Ovary (tissue), 9 donors: ENCODE data around the gene EIF1AY. TPM values are rescaled to one million over a fixed set of nuclear protein-coding genes. Genes with fewer than 3 reads are reported as not detected.
"Not testable (repeated sequence)": the region's sequence is repeated elsewhere in the genome, so short reads cannot be mapped to it uniquely, and the experiment has no call there.

Experiments used
- DNase-seq, 5 donors: peaks; one replicate each; pipeline ENCODE4 v3.0.0-alpha.2; 2019 to 2020
- H3K27ac ChIP-seq, 2 donors: fragments of 200-600 bp; one replicate each; pipeline versions ENCODE4 v1.5.1 to v1.8.0; 2019 to 2022
- H3K27me3 ChIP-seq: fragments of 200-600 bp; one replicate; pipeline ENCODE4 v1.8.0; 2022
- H3K36me3 ChIP-seq: fragments of 200-600 bp; sonication (generic); one replicate; pipeline ENCODE4 v1.5.1; 2019
- H3K4me1 ChIP-seq: one replicate; pipeline ENCODE4 v1.8.1; 2013; ENCODE audit warnings: mild to moderate bottlenecking, moderate library complexity; ENCODE audit not compliant: insufficient read depth
- H3K4me3 ChIP-seq: fragments of 200-600 bp; sonication (generic); one replicate; pipeline ENCODE4 v1.5.1; 2017
- H3K9me3 ChIP-seq, 2 donors: fragments of 200-600 bp in 1 of 2; sonication (generic) in 1 of 2; one replicate each; pipeline versions ENCODE4 v1.5.1 to v1.8.1; 2013 to 2019; ENCODE audit warnings: mild to moderate bottlenecking in 1 of 2, moderate library complexity in 1 of 2
- EP300 ChIP-seq: sonication (generic); formaldehyde crosslinking; IDR thresholded peaks from one replicate; pipeline ENCODE4 v1.6.1; 2017; ENCODE audit warnings: antibody characterized with exemption
- POLR2A ChIP-seq: fragments of 450-650 bp; IDR thresholded peaks from one replicate; pipeline ENCODE4 v1.6.1; 2017; ENCODE audit warnings: antibody characterized with exemption, mild to moderate bottlenecking, moderate library complexity
- WGBS, 3 donors: extraction: QIAGEN DNeasy Blood & Tissue Kit in 1 of 3; methylation state at CpG; one replicate each; pipeline versions ENCODE4 v1.1.5 to v1.1.7; 2013 to 2017; 5-methylcytosine and 5-hydroxymethylcytosine counted together
- intact Hi-C, 4 donors: fragments of 100-400 bp; cut with DNase I; formaldehyde crosslinking; loops; one replicate each; pipeline versions ENCODE4 v1.11.0 to v1.15.1; 2022 to 2023
- polyA plus RNA-seq, 2 donors: library from polyadenylated mRNA; stranded (reverse); fragments of 200-250 nt in 1 of 2; fragments of 350-450 nt in 1 of 2; fragmentation: Illumina TruSeq in 1 of 2; extraction: RNeasy Lipid Tissue Mini Kit (QIAGEN cat#74804) in 1 of 2; gene quantifications; one replicate each; pipeline ENCODE4 v1.2.3, GENCODE V29; 2013 to 2014
- total RNA-seq, 7 donors: library from RNA; depleted of rRNA in 2 of 7; stranded (reverse); fragments of >200 nt in 2 of 7; fragmentation: NEBNext Ultra II Directional in 3 of 7; extraction: Animal tissue kit (Norgen Biotek cat#: 25700) in 3 of 7; gene quantifications; one replicate each; pipeline versions ENCODE4 v1.1.0 to v1.2.4, GENCODE V29; 2016 to 2023
- TF ChIP-seq, protein P1 (sequence below), 3 donors: fragments of 450-650 bp in 2 of 3; fragments of 200-600 bp in 1 of 3; IDR thresholded peaks; one replicate each; pipeline versions ENCODE4 v1.5.1 to v1.8.0; 2016 to 2022; ENCODE audit warnings: antibody characterized with exemption in 3 of 3, mild to moderate bottlenecking in 1 of 3
- donor health status: DM: no; HTN: no; CAD: no; lungs with moderate emphysema.
- donor health status: DM: no; HTN: no; CAD: no.
- donor health status: Bipolar disorder and iron deficiency.
- donor health status: DM: yes; HTN: yes; CAD: no.
- donor health status: DM: no; HTN: no; CAD: no.
- donor health status: DM: yes; HTN: yes; CAD: no.

Gene EIF1AY
- total and polyA plus RNA-seq, 9 donors: not detected

DNA sequence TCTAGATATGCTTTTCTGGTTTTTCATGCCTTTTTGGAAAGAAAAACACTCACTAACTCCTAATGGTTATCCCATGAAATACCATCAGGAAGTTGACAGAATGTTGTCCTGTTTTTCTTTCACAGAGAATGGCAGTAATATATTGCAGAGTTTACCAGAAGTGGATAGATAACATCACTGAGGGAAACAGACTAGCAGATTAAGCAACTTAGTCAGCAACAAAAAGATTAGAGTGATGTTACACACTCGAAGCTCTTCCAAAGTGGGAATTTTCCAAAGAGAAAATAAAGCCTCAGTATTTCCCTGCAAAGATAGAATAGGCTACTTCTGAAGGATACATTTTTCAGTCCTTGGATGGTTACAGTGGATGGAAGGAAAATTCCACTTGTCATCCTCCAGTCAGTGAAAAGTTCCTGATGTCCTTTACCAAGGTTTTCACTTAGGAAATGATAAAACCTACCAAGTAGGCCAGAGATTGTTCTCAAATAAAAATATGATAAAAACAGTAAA is 31.1 kb upstream of the EIF1AY start:
- H3K9me3 ChIP-seq: no peaks in the 10 kb centered on the region
- no peak for TF ChIP-seq EP300
- TF ChIP-seq POLR2A: no peak
- TF ChIP-seq, protein P1, sequence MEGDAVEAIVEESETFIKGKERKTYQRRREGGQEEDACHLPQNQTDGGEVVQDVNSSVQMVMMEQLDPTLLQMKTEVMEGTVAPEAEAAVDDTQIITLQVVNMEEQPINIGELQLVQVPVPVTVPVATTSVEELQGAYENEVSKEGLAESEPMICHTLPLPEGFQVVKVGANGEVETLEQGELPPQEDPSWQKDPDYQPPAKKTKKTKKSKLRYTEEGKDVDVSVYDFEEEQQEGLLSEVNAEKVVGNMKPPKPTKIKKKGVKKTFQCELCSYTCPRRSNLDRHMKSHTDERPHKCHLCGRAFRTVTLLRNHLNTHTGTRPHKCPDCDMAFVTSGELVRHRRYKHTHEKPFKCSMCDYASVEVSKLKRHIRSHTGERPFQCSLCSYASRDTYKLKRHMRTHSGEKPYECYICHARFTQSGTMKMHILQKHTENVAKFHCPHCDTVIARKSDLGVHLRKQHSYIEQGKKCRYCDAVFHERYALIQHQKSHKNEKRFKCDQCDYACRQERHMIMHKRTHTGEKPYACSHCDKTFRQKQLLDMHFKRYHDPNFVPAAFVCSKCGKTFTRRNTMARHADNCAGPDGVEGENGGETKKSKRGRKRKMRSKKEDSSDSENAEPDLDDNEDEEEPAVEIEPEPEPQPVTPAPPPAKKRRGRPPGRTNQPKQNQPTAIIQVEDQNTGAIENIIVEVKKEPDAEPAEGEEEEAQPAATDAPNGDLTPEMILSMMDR (IDR thresholded peaks at IDR 0.05): no peak
- no peaks in the 10 kb centered on the region for H3K27me3 ChIP-seq
- no peaks in the 10 kb centered on the region for H3K4me1 ChIP-seq
- H3K4me3 ChIP-seq: no peak overlapping the region
- no peak for DNase-seq
- intact Hi-C loops: no loop called here
- no peak overlapping the region for H3K27ac ChIP-seq
- H3K36me3 ChIP-seq: no peaks in the 10 kb centered on the region
- no CpG with 5 or more reads among the region's 1 CpG for WGBS, 3 donors

DNA sequence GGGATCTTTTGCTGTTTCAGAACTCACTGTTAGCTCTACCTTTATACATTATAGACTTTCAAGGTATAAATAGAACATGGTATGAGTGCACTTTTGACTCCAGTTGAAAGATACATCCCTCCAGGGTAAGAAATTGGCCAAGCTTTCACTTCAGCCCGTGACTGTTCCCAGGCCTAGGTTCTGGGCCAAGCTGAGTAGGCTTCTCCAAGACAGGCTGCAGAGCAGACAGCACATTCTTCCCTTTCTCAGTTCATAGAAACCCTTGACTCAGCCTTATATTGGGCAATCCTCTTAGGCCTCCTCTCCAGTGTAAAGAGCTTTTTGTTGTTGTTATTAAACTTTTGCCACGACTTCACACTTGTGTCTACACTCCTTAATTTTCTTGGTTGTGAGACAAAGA is 29.5 kb upstream of the EIF1AY start:
- Histone ChIP-seq H3K4me1 (no peaks in the 10 kb centered on the region), H3K4me3 (no peak overlapping the region), H3K9me3 (no peaks in the 10 kb centered on the region), H3K36me3 (no peaks in the 10 kb centered on the region), H3K27me3 (no peaks in the 10 kb centered on the region), H3K27ac (no peak overlapping the region)
- no CpG with 5 or more reads among the region's 2 CpGs for WGBS, 3 donors
- intact Hi-C loops: no loop called here
- no peak for DNase-seq
- TF ChIP-seq POLR2A (no peak), EP300 (no peak)
- TF ChIP-seq, protein P1 (IDR thresholded peaks at IDR 0.05): no peak

DNA sequence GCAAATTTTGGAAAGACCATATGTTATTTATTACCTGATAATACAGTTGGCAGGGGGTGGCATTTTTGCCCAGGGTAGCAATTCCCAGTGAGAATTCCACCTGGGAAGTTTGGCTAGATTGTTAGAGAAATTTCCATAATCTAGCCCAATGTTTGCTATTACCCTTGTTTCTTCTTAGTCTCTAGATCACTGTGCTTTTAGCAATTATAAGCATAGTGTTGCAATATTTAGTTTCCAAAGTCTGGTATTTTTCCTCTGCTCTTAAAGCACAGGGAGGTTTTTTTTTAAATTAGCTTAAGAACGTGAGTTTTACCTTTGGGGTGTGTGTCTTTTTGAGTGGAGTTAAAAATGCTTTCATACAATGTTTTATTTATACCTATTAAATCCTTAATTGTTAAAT is 26.3 kb upstream of the EIF1AY start:
- Histone ChIP-seq H3K27ac (no peak overlapping the region), H3K4me1 (no peaks in the 10 kb centered on the region), H3K4me3 (no peak overlapping the region), H3K9me3 (no peaks in the 10 kb centered on the region), H3K36me3 (no peaks in the 10 kb centered on the region), H3K27me3 (no peaks in the 10 kb centered on the region)
- no peak for DNase-seq
- no CpG with 5 or more reads among the region's 1 CpG for WGBS, 3 donors
- intact Hi-C loops: no loop called here
- TF ChIP-seq, protein P1 (IDR thresholded peaks at IDR 0.05): no peak
- no peak for TF ChIP-seq POLR2A
- TF ChIP-seq EP300: no peak

DNA sequence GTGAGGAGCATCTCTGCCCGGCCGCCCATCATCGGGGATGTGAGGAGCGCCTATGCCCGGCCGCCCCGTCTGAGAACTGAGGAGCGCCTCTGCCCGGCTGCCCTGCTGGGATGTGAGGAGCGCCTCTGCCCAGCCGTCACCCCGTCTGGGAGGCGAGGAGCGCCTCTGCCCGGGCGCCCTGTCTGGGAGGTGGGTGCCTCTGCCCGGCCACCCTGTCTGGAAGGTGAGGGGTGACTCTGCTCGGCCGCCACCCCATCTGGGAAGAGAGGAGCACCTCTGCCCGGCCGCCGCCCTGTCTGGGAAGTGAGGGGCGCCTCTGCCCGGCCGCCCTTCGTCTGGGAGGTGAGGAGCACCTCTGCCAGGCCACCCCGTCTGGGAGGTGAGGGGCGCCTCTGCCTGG is 23.7 kb upstream of the EIF1AY start:
- Histone ChIP-seq H3K4me1 (no peaks in the 10 kb centered on the region), H3K27me3 (no peaks in the 10 kb centered on the region), H3K4me3 (no peak overlapping the region), H3K36me3 (no peaks in the 10 kb centered on the region), H3K9me3 (no peaks in the 10 kb centered on the region), H3K27ac (no peak overlapping the region)
- TF ChIP-seq POLR2A (no peak), EP300 (no peak)
- TF ChIP-seq, protein P1 (IDR thresholded peaks at IDR 0.05): no peak
- intact Hi-C loops: no loop called here
- no CpG with 5 or more reads among the region's 28 CpGs for WGBS, 3 donors
- no peak for DNase-seq

DNA sequence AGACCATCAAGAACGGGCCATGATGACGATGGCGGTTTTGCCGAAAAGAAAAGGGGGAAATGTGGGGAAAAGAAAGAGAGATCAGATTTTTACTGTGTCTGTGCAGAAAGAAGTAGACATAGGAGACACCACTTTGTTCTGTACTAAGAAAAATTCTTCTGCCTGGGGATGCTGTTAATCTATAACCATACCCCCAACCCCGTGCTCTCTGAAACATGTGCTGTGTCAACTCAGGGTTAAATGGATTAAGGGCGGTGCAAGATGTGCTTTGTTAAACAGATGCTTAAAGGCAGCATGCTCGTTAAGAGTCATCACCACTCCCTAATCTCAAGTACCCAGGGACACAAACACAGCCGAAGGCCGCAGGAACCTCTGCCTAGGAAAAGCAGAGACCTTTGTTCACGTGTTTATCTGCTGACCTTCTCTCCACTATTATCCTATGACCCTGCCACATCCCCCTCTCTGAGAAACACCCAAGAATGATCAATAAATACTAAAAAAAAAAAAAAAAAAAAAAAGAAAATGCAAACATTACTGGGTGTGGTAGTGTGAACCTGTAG is 22.7 kb upstream of the EIF1AY start:
- H3K9me3 ChIP-seq, H3K4me1 ChIP-seq, H3K4me3 ChIP-seq, H3K27me3 ChIP-seq, intact Hi-C loops, H3K27ac ChIP-seq, DNase-seq, H3K36me3 ChIP-seq: not testable (repeated sequence)
- no CpG with 5 or more reads among the region's 10 CpGs for WGBS, 3 donors
